ENCODE measurements around the gene PTER. TPM values are rescaled to one million over a fixed set of nuclear protein-coding genes. Genes with fewer than 3 reads are reported as not detected.

Gene PTER
- total RNA-seq, 1 experiment from 2014 or later, result 6.6 TPM

DNA sequence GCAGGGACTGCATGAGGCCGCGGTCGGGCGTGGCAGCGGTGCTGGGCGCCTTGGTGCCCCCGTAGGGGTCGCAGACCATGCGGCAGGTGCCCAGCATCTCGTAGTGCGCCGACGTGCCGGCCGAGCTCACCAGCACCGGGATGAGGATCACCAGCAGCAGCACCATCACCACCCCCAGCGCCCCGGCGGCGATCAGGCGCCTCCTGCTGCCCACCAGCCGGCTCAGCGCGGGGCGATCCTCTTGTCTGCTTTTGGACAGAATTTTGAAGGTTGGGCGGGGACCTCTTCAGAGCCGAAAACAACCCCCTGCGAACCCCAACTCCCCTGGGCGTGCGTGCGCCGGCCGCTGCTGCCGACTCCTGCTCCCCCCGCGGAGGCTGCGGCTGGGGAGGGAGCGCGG lies 84.1 kb downstream of the PTER start:
- TF ChIP-seq EZH2phosphoT487 (IDR thresholded peaks at IDR 0.05; ENCODE audit: borderline replicate concordance, low read length) (no peak), EZH2 (IDR thresholded peaks at IDR 0.05; ENCODE audit: low read length, unreplicated experiment) (no peak)
- TF ChIP-seq, protein P1, sequence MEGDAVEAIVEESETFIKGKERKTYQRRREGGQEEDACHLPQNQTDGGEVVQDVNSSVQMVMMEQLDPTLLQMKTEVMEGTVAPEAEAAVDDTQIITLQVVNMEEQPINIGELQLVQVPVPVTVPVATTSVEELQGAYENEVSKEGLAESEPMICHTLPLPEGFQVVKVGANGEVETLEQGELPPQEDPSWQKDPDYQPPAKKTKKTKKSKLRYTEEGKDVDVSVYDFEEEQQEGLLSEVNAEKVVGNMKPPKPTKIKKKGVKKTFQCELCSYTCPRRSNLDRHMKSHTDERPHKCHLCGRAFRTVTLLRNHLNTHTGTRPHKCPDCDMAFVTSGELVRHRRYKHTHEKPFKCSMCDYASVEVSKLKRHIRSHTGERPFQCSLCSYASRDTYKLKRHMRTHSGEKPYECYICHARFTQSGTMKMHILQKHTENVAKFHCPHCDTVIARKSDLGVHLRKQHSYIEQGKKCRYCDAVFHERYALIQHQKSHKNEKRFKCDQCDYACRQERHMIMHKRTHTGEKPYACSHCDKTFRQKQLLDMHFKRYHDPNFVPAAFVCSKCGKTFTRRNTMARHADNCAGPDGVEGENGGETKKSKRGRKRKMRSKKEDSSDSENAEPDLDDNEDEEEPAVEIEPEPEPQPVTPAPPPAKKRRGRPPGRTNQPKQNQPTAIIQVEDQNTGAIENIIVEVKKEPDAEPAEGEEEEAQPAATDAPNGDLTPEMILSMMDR (conservative IDR thresholded peaks at IDR 0.05; ENCODE audit: low read depth, low read length), result peak; percentile 23; the same call in 1 of the 2 replicates
- H3K4me2 ChIP-seq (ENCODE audit: low read length), result peak overlapping the region; percentile 76
- CTCF ChIA-PET, result interaction anchor here (0.7 kb wide), 1 partner anchor 656 kb away, joined by 3 read pairs; no protein-coding TSS in a partner anchor

DNA sequence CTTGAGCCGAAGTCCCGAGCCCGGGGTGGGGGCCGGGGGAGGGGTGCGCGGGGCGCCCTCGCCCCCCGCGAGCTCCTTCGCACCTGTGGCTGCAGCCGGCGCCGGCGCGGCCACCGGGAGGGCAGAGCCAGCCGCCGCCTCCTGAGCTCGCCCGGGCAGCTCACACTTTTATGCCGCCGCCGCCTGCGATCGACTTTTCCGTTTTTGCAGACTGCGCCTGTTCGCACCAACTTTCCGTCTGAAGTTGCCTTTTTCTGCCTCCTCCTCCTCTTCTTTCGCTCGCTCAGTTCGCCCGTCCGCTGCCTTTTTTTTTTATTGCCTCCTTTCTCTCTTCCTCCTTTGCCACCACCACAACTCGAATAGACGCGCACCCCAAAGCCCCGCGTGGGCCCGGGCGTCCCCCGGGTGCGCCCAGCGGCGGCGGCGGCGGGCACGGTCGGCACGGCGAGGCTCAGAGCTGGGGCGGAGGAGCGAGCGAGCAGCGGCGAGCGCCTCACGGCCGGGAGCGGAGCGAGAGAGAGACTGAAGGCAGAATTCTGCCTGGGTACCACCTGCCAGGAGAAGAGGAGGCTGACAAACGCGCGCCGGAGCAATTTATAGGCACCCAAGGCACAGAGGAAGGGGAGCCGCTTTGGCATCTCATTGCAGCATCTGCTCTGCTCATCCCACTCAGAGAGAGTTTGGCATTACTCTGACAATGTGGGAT lies 84.7 kb downstream of the PTER start, which contains the start of gene C1QL3:
C1QL3 (minus strand) TSS at position 569 of the 706 bp plus-strand sequence. CDS start 814 bp downstream, outside the sequence.
- Histone ChIP-seq H3K4me3 (ENCODE audit: low read length) (peak within 1 kb of the TSS; percentile 43), H2AFZ (ENCODE audit: low read length) (no peak within 1 kb of the TSS), H3K79me2 (ENCODE audit: low read length) (no peaks in the 10 kb centered on the region), H4K20me1 (ENCODE audit: low read length) (no peaks in the 10 kb centered on the region), H3K27me3 (ENCODE audit: low read length) (peaks cover 6% of the 10 kb centered on the region; the same call in 1 of the 2 replicates), H3K27ac (ENCODE audit: low read length) (no peak within 1 kb of the TSS), H3K4me1 (ENCODE audit: insufficient read depth, low read length) (no peaks in the 10 kb centered on the region), H3K4me2 (ENCODE audit: low read length) (peak within 1 kb of the TSS; percentile 76), H3K36me3 (ENCODE audit: low read depth, low read length) (no peaks in the 10 kb centered on the region), H3F3A (ENCODE audit: low read length, unreplicated experiment) (no peaks in the 10 kb centered on the region), H3K9me2 (replicated peaks; ENCODE audit: low read length) (no peaks in the 10 kb centered on the region), H3K9ac (ENCODE audit: low read length) (no peak within 1 kb of the TSS), H3K9me3 (ENCODE audit: low read length) (no peaks in the 10 kb centered on the region)
- ChIA-PET POLR2A (ENCODE audit: unreplicated experiment) (no interaction called here), CTCF (no interaction called here)
- TF ChIP-seq EZH2 (IDR thresholded peaks at IDR 0.05; ENCODE audit: low read length, unreplicated experiment) (no peak), EZH2phosphoT487 (IDR thresholded peaks at IDR 0.05; ENCODE audit: borderline replicate concordance, low read length) (no peak)
- TF ChIP-seq, protein P1 (conservative IDR thresholded peaks at IDR 0.05; ENCODE audit: low read depth, low read length), result no peak
- no TSS peak for BruUV-seq (replicated peaks)
- DNase-seq, result peak; percentile 2
- intact Hi-C loops (cut with micrococcal nuclease), result no loop called here
- peak; percentile 72 for ATAC-seq

More for the DNA sequence above, 84.1 kb downstream of the PTER start:
- Histone ChIP-seq H3K4me3 (ENCODE audit: low read length) (peak overlapping the region; percentile 43), H3K9ac (ENCODE audit: low read length) (no peak overlapping the region), H3F3A (ENCODE audit: low read length, unreplicated experiment) (no peaks in the 10 kb centered on the region), H2AFZ (ENCODE audit: low read length) (no peak overlapping the region), H3K36me3 (ENCODE audit: low read depth, low read length) (no peaks in the 10 kb centered on the region), H3K9me2 (replicated peaks; ENCODE audit: low read length) (no peaks in the 10 kb centered on the region), H3K4me1 (ENCODE audit: insufficient read depth, low read length) (no peaks in the 10 kb centered on the region), H3K79me2 (ENCODE audit: low read length) (no peaks in the 10 kb centered on the region), H3K27me3 (ENCODE audit: low read length) (peaks cover 6% of the 10 kb centered on the region; the same call in 1 of the 2 replicates), H3K9me3 (ENCODE audit: low read length) (no peaks in the 10 kb centered on the region), H4K20me1 (ENCODE audit: low read length) (no peaks in the 10 kb centered on the region), H3K27ac (ENCODE audit: low read length) (no peak overlapping the region)
- peak; percentile 78 for ATAC-seq
- no TSS peak for BruUV-seq (replicated peaks)
- POLR2A ChIA-PET (ENCODE audit: unreplicated experiment), result no interaction called here
- DNase-seq, result peak; percentile 1
- intact Hi-C loops (cut with micrococcal nuclease), result no loop called here

DNA sequence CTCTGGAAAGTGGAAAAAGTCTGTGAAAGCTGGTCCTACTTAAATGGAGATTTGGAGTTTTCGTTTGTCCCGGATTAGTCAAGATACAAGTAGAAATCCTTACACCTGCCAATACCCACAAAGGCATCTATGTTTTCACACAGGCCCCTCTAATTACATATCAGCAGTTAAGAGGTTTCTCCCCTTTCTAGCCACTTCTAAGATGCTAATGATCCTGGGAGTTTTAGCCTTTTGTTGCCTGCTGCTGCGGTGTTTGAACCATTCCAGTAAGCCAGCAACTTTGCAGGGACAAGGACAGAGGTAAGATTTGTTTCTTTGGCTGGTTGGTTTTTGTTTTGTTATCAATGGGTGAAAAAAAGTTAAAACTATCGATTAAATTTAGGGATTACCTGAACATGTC lies 90.6 kb downstream of the PTER start:
- no peak for DNase-seq
- no peaks in the 10 kb centered on the region for H3K9me2 ChIP-seq (replicated peaks; ENCODE audit: low read length)
- no peaks in the 10 kb centered on the region for H4K20me1 ChIP-seq (ENCODE audit: low read length)
- no peak overlapping the region for H3K9ac ChIP-seq (ENCODE audit: low read length)
- TF ChIP-seq, protein P1 (conservative IDR thresholded peaks at IDR 0.05; ENCODE audit: low read depth, low read length), result no peak
- TF ChIP-seq EZH2 (IDR thresholded peaks at IDR 0.05; ENCODE audit: low read length, unreplicated experiment), result no peak
- TF ChIP-seq EZH2phosphoT487 (IDR thresholded peaks at IDR 0.05; ENCODE audit: borderline replicate concordance, low read length), result no peak
- no peak for ATAC-seq
- H3K4me1 ChIP-seq (ENCODE audit: insufficient read depth, low read length), result no peaks in the 10 kb centered on the region
- H3F3A ChIP-seq (ENCODE audit: low read length, unreplicated experiment), result no peaks in the 10 kb centered on the region
- H3K36me3 ChIP-seq (ENCODE audit: low read depth, low read length), result no peaks in the 10 kb centered on the region
- no peaks in the 10 kb centered on the region for H3K9me3 ChIP-seq (ENCODE audit: low read length)
- no peak overlapping the region for H3K4me2 ChIP-seq (ENCODE audit: low read length)
- H2AFZ ChIP-seq (ENCODE audit: low read length), result no peak overlapping the region
- H3K27me3 ChIP-seq (ENCODE audit: low read length), result no peaks in the 10 kb centered on the region
- H3K4me3 ChIP-seq (ENCODE audit: low read length), result no peak overlapping the region
- no peaks in the 10 kb centered on the region for H3K79me2 ChIP-seq (ENCODE audit: low read length)
- H3K27ac ChIP-seq (ENCODE audit: low read length), result no peak overlapping the region
- intact Hi-C loops (cut with micrococcal nuclease), result no loop called here
- POLR2A ChIA-PET (ENCODE audit: unreplicated experiment), result no interaction called here
- CTCF ChIA-PET, result no interaction called here
- BruUV-seq (replicated peaks), result no TSS peak
